Stimulated activated CD8-positive, alpha-beta memory T cell treated with anti-CD3 and anti-CD28 coated beads, Interleukin-15, amount 100 ng/mL, for 24 hours (primary cell): Measurements from ENCODE around the gene HYI.
"Not testable (repeated sequence)": the region's sequence is repeated elsewhere in the genome, so short reads cannot be mapped to it uniquely, and the experiment has no call there.

Experiments used
- DNase-seq: peaks from one replicate; pipeline ENCODE4 v3.0.0-alpha.2; 2020; ENCODE audit warnings: low read depth

Gene HYI

DNA sequence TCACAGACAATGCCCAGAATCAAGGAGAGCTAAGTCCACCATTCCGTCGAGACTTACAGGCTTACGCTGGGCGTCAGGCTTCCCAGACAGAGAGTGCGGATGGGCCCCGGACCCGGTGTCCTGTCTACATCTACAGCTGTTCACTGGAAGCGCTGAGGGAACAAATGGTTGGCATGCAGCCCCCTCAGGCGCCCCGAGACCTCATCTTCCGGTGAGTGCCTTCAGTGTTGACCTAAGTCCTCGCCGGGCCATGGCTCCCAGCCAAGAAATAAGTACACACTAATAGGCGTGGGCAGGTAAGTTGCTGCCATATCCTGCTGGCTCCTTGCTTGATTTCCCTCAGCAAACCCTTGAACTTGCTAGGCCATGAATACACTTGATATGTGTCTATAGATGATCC is 26.2 kb downstream of the HYI start:
- no peak for DNase-seq

DNA sequence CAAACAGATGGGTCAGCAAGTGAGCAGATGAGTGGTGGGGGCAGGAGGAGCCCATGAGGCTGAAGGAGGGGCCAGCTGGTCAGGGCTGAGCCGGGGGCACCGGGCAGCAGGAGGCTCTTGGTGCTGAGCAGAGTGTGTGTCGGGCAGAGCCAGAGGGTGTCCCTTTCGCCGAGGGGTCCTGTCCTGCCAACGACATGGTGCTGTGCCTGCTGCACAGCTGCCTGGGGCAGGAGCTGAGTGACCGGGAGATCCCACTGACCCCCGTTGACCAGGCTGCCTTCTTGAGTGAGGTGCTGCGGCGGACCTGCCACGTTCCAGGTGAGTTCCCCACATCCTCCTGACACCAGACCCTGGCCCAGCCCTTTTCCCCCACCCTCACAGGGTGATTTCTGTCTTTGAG is 27.5 kb downstream of the HYI start:
- no peak for DNase-seq

DNA sequence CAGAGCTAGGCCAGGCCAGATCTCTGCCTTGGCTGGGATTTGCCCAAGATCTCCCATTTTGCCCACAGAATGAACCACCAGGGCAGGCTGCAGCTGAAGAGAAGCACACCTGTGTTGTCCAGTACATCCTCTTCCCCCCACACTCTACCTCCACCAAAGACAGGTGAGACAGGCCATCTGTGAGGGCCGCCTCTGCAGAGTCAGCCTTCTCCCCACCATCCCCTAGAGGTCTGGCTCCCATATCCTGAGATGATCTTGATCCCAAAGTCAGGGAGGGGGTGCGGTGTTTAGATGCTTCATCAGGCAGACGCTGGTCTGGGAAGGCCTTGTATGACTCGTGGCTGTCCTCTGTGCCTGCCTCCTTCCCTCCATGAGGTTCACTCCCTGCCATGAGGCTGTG is 28.7 kb downstream of the HYI start:
- DNase-seq: no peak

DNA sequence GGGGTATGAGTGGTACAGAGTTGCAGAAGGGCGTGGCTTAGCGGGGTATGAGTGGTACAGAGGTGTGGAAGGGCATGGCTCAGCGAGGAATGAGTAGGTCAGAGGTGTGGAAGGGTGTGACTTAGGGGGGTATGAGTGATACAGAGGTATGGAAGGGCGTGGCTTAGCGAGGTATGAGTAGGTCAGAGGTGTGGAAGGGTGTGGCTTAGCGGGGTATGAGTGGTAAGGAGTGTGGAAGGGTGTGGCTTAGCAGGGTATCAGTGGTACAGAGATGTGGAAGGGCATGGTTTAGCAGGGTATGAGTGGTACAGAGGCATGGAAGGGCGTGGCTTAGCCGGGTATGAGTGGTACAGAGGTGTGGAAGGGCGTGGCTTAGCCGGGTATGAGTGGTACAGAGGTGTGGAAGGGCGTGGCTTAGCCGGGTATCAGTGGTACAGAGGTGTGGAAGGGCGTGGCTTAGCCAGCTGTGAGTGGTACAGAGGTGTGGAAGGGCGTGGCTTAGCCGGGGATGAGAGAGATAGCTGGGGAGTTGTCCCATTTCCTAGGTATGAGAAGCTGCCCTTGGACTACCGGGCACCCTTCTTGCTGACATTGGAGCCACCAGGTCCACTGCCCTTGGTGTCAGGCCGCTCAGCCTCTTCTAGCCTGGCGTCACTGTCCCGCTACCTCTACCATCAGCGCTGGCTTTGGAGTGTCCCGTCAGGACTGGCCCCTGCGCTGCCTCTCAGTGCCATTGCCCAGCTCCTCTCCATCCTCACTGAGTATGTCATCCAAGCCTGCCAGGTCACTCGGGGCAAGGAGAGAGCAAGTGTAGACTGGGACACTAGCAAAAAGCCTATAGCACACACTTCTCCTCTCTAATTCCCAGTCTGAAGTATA is 29.8 kb downstream of the HYI start:
- no peak for DNase-seq

DNA sequence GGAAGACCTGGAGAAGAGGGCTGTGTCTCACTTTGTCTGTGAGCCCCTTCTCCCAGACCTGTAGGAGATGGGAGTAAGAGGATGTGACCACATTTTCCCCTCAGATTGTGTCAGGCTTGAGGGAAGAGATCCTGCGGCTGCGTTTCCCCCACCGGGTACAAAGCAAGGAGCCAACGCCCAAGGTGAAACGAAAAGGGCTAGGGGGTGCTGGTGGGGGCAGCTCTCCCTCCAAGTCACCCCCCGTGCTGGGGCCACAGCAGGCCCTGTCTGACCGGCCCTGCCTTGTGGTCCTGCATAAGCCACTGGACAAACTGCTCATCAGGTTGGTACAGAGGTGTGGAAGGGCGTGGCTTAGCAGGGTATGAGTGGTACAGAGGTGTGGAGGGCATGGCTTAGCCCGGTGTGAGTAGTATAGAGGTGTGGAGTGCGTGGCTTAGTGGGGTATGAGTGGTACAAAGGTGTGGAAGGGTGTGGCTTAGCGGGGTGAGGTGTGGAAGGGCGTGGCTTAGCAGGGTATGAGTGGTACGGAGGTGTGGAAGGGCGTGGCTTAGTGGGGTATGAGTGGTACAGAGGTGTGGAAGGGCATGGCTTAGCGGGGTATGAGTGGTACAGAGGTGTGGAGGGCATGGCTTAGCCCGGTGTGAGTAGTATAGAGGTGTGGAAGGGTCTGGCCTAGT is 30.6 kb downstream of the HYI start:
- DNase-seq: no peak

DNA sequence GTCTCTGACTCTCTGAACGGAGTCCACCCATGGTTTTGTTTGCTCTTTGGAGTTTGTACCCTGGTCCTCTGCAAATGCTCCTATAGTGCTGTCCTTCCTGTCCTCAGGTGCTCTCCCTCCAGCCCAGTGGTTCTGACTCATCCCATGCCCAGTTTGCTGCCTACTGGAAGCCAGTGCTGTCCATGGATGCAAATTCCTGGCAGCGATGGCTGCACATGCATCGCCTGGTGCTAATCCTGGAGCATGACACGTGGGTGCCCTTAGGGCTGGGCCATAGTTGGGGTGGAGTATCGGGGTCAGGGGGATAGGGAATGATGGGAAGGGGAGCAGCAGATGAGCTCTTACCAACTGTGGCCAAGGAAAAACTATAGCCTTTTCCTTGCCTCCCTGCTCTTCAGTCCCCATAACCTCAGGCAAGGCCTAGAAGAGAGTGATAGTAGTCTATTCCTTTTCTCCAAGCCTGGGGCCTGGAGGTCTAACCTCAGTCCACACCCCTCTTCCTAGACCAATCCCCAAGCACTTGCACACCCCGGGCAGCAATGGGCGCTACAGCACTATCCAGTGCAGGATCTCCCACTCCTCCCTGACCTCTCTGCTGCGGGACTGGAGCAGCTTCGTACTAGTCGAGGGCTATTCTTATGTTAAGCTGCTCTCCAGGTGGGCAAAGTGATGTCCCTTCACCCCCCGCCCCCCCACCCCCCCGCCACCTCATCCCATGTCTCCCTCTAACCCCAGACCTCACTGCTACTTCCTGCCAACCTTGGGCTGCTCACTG is 31.6 kb downstream of the HYI start:
- no peak for DNase-seq

DNA sequence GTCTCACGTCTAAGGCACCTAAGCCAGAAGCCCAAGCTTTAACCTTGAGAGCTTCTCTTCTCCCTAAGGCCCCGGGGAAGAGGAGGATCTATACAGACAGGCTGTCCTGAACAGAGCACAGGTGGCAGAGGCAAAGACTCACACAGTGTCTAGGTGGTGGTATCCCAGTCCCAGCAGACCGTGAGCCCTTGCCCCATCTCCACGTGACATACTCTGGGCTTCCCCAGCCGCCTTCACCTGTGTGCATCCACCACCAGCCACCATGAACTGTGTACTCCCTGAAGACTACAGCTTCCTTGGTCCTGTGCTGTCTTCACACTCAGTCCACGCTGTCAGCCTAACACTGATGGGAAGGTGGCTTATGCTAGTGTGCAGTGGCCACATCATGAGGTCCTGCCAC is 32.3 kb downstream of the HYI start:
- no peak for DNase-seq

DNA sequence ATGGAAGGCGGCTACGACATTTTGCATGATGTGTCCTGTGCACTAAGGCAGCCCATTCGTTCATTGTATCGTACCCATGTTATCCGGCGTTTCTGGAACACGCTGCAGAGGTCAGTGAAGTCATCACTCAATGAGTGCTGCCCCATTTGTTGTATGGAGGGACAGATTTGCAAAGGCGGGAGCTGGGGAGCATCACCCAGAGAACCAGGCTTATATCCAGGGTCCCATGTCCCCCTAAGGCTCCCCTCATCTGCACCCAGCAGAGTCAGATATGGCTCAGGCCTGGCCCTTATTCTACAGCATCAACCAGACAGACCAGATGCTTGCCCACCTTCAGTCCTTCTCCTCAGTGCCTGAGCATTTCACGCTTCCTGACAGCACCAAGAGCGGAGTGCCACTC is 32.9 kb downstream of the HYI start:
- no peak for DNase-seq

DNA sequence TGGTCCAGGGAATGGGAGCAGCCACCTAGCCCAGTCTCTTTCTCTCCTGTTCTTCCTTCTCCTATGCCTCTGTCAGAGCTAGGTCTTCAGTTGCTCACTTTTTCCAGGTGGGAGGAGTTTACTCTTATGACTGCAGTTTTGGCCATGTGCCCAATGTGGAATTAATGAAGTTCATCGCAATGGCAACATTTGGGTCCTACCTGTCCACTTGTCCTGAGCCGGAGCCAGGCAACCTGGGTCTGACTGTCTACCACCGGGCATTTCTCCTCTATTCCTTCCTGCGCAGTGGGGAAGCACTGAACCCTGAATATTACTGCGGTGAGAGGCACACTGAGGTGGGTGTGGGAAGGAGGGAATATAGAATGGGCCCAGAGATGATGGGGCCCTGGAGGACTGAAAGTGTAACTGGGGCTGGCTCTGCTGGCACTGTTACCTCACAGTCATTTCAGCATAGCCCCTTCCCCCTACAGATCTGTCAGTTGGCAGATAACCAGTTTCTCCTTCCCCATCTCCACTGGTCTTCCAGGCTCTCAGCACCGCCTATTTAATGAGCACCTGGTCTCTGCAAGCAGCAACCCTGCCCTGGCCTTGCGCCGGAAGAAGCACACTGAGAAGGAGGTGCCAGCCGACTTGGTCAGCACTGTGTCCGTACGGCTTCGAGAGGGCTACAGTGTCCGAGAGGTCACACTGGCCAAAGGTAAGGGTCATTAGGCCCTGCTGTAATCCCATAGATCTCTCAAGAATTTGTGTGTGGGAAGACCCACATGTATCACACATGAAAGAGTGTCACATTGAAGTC is 33.9 kb downstream of the HYI start:
- DNase-seq: no peak

DNA sequence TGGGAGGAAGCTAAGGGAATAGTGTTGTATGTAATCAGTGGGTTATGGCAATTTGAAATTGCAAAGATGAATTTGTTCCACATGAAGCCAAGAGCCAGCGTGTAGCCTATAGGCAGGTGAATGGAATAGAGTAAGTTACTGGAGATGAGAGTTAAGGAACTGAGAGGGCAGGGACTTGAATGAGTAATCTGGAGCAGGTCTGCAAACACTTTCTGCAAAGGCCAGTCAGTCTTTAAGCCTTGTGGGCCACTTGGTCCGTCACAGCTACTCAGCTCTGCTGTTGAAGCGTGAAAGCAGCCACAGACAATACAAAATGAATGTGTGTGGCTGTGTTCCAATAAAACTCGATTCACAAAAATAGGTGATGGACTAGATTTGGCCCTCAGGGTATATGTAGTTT is 34.9 kb downstream of the HYI start:
- no peak for DNase-seq

DNA sequence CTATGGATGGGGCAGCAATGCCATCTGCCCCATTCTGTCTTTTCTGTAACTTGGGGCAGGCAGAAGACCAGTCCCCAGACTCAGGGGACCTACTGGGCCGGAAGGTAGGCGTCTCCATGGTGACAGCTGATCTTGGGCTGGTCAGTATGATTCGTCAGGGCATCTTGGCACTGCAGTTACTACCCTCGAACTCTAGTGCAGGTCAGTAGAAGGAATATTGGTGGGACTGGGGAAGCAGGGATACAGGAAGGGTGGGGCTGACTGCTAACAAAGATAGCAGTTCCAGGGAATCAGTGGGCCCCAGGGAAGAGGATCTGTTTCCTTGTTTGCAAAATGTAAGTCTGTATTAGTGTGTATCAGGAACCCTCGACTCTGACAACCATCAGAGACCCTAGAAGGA is 37.8 kb downstream of the HYI start:
- no peak for DNase-seq

DNA sequence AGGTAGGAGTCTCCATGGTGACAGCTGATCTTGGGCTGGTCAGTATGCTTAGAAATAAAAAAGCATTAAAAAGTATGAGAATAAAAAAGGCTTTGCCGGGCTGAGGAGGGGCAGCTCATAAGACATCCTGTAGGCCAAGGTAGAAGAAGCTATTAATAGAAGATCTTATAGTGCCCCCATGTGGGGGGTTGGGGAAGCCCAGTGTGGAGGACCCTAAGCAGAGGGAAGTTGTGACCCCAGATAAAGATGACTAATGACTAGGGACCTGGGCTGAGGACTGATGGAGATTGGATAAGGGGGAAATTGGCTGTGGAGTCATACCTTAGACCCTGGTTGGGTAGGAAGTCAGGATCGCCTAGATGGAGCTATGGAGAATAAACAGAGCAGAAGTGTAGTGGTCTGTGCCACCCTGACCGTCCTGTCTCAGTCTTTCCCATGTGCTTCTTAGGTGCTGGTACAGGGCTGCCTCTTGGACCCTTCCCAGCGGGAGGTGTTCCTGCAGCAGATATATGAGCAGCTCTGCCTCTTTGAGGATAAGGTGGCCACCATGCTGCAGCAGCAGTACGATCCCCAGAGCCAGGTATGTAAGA is 39.0 kb downstream of the HYI start:
- DNase-seq: peak; percentile 18

DNA sequence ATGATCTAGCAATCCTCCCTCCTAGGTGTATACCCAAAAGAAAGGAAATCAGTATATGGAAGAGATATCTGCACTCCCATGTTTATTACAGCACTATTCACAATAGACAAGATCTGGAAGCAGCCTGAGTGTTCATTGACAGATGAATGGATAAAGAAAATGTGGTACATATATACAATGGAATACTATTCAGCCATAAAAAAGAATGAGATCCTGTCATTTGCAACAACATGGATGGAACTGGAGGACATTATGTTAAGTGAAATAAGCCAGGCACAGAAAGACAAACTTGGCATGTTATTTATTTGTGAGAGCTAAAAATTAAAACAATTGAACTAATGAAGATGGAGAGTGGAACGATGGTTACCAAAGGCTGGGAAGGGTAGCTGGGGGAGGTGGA is 40.3 kb downstream of the HYI start:
- DNase-seq: not testable (repeated sequence)

DNA sequence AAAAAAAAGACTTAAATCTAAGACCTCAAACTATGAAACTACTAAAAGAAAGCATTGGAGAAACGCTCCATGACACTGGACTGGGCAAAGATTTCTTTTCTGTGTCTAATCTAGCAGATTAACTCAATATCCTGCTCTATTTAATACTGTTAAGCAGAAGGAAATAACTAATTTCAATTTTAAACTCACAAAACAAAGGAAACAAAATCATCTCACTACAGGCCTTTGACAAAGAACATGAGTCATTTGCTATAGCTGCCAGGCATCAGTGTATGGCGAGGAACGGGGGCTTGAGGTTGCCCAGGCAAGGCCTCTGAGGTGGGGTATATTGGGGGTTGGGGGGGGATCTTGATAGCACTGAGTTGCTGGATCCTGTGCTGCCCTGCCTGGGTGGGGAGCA is 43.2 kb downstream of the HYI start:
- no peak for DNase-seq

DNA sequence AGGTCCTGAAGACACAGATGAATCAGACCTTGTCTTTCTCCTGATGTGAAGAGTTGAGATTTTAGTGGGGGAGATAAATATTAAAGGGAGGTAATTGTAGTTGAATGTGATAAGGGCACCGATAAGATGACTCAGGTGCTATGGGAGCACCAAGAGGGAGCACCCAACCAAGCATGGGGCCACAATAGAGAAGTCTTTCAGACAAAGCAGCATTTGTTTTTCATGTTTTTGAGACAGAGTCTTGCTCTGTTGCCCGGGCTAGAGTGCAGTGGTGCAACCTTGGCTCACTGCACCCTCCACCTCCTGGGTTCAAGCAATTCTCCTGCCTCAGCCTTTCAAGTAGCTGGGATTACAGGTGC is 47.9 kb downstream of the HYI start:
- no peak for DNase-seq

DNA sequence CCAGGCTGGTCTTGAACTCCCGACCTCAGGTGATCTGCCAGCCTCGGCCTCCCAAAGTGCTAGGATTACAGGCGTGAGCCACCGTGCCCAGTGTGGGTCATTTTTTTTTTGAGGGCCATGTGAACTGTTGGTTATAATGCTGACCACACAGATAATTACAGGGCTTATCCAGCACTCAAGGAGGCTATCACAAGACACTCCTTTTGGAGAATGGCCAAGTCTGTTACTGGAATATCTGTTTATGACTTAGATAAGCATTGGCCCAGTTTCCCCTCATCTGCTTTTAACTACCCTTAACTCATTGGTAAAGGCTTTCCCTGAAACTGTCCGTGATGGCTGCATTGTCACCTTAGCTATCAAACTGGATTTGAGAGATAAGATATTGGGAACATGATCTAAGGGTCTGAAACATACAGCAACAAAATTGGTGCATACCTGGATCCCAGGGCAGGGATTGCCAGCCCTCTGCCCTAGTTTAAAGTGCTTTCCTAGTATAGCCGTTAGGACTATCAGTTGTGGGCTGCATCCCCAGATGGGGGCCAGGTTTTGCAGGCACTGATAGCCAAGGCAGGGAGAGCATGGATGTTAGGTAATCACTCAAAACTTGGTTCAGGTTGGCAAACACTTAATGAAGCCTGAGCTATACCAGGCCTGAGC is 48.4 kb downstream of the HYI start:
- DNase-seq: no peak

DNA sequence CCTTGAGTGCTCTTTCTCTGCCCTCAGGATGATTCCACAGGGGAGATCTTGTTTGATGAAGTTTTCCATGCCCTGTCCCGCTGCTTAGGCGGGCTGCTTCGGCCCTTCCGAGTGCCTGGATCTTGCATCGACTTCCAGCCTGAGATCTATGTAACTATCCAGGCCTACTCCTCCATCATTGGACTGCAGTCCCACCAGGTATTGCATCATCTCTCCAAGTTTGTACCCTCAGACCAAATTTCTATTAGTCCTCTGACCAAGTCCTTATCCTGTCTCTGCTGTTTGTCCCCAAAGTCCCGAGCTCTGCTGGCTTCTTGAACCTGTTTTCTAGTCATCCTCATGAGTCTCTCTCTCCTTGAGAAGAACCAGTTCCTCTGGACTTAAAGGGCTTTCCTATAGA is 49.4 kb downstream of the HYI start:
- no peak for DNase-seq

DNA sequence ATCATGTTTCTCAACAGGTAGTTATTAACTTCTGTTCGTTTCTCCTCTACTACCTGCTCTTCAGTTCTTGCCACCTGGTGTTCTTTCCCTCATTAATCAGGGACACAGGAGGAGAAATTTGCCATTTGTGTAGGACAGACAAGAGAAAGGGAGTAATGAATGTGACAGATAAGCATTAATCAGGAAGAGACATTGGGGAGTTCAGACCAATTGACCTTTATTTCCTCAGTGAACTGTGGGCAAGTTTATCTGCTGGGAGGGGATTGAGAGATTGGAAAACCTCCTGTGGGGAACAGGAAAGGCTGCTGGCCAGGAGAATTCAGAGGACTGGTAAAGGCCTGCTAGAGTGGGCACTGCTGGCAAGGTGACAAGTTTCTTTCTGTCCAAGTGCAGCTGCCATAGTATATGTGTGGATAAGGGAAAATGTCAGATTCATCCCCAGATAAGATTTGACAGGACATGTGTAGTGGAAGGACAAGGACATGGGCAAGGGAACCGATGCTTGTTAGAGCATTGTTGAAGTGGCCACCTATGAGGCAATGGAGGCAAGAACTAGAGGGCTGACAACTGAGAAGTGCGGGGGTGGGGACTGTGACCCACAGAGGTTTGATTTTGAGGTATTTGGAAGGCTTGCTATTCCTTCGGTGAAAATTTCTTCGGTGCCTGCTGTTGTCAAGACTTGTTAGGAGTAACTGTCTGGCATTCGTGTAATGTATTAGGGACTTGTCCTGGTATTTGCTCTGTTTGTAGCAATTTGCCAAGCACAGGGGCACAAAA is 51.5 kb downstream of the HYI start:
- no peak for DNase-seq
